H1 (cell line): ENCODE results near the gene PPP2R1A. TPM values are rescaled to one million over a fixed set of nuclear protein-coding genes. Genes with fewer than 3 reads are reported as not detected.

Source experiments
- SIN3A ChIP-seq, 2 experiments: IDR thresholded peaks in 1 of 2; conservative IDR thresholded peaks in 1 of 2; 2 replicates each; pipeline ENCODE4 v1.6.1; 2011 to 2012; ENCODE audit warnings: low read length in 2 of 2, improper control_type of control experiment in 1 of 2, low read depth in 1 of 2, mild to moderate bottlenecking in 1 of 2
- polyA plus RNA-seq, 7 experiments: library from polyadenylated mRNA; depleted of rRNA in 3 of 7; stranded (reverse) in 5 of 7; unstranded in 2 of 7; fragments of >200 nt in 5 of 7; fragments of 200-250 nt in 2 of 7; gene quantifications; 1 replicate in 5 of 7; 2 replicates in 1 of 7; 4 replicates in 1 of 7; pipeline versions ENCODE4 v1.2.1 to v1.2.3, GENCODE V29; 2011 to 2013; ENCODE audit warnings: missing spikeins in 2 of 7, mixed read lengths in 2 of 7
- total RNA-seq: library from RNA; stranded (reverse); fragmentation: NEBNext Ultra II Directional; extraction: Animal tissue kit (Norgen Biotek cat#: 25700); gene quantifications from 2 replicates; pipeline ENCODE4 v1.2.1, GENCODE V29; 2021

The PPP2R1A gene
- total and polyA plus RNA-seq, 2 of the 8 experiments (the other 6 are each of a cell fraction or from before 2014, with no cell fraction given), result 380 to 382 TPM

DNA sequence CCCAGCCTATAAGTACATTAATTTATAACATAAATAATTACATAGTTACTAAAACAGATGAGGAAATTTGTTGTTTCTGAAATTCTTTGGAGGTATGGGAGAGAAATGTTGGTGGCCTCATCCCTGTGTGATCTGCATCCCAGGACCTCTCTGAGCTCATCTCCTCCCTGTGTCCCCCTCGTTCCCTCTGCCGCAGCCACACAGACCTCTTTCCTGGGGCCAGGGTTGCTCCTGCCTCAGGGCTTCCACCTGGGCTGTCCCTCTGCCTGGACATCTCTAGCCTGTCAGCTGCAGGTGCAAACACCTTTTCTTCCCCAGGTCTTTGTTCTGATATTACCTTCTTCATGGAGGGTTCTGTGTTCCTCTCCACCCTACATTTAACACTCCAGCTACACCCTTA lies 83.4 kb downstream of the PPP2R1A start (continued):
- TF ChIP-seq SIN3A (conservative IDR thresholded peaks at IDR 0.05 in 1 of 2, IDR thresholded peaks at IDR 0.05 in 1 of 2; ENCODE audit: low read depth in 1 of 2, low read length in 2 of 2), result no peak
